ENCODE results near the gene IFNL4.

IFNL4 gene

GRCh38 chr19:39205449-39205764, 43.2 kb downstream of the IFNL4 start:
- in situ Hi-C loops (cut with HindIII; ENCODE audit: low pct_ligation_motif_present, low sequenced_read_pairs), result no loop called here
- no peaks in the 10 kb centered on the region for H3K36me3 ChIP-seq (replicated peaks)
- no peak for TF ChIP-seq CTCF (IDR thresholded peaks at IDR 0.05; ENCODE audit: low read depth, low read length, missing control alignments)
- DNase-seq, result no peak
- H3K27ac ChIP-seq, result no peak overlapping the region
- no peak overlapping the region for H3K4me3 ChIP-seq (ENCODE audit: low read depth, low read length)
- H3K27me3 ChIP-seq (replicated peaks), result peaks cover 23% of the 10 kb centered on the region

GRCh38 chr19:39203372-39204341, 45.0 kb downstream of the IFNL4 start, which contains the start of gene SYCN:
Gene SYCN (minus strand): TSS chr19:39204263. CDS start chr19:39204254, 9 bp downstream.
- no peak within 1 kb of the TSS for H3K4me3 ChIP-seq (ENCODE audit: low read depth, low read length)
- in situ Hi-C loops (cut with HindIII; ENCODE audit: low pct_ligation_motif_present, low sequenced_read_pairs), result no loop called here
- no peak for DNase-seq
- peaks cover 27% of the 10 kb centered on the region for H3K27me3 ChIP-seq (replicated peaks)
- no peaks in the 10 kb centered on the region for H3K36me3 ChIP-seq (replicated peaks)
- no peak within 1 kb of the TSS for H3K27ac ChIP-seq
- TF ChIP-seq CTCF (IDR thresholded peaks at IDR 0.05; ENCODE audit: low read depth, low read length, missing control alignments), result no peak

- DNase-seq, result no peak
- H3K27me3 ChIP-seq (replicated peaks), result peaks cover 30% of the 10 kb centered on the region
- TF ChIP-seq CTCF (IDR thresholded peaks at IDR 0.05; ENCODE audit: low read depth, low read length, missing control alignments), result no peak
- in situ Hi-C loops (cut with HindIII; ENCODE audit: low pct_ligation_motif_present, low sequenced_read_pairs), result no loop called here
- no peak overlapping the region for H3K27ac ChIP-seq
- H3K4me3 ChIP-seq (ENCODE audit: low read depth, low read length), result no peak overlapping the region
- H3K36me3 ChIP-seq (replicated peaks), result no peaks in the 10 kb centered on the region
Measured at GRCh38 chr19:39202998-39203355, 45.7 kb downstream of the IFNL4 start.

GRCh38 chr19:39200803-39201115, 47.9 kb downstream of the IFNL4 start:
- Histone ChIP-seq H3K27me3 (replicated peaks) (peaks cover 51% of the 10 kb centered on the region), H3K4me3 (ENCODE audit: low read depth, low read length) (no peak overlapping the region), H3K27ac (no peak overlapping the region), H3K36me3 (replicated peaks) (no peaks in the 10 kb centered on the region)
- in situ Hi-C loops (cut with HindIII; ENCODE audit: low pct_ligation_motif_present, low sequenced_read_pairs), result no loop called here
- no peak for DNase-seq
- TF ChIP-seq CTCF (IDR thresholded peaks at IDR 0.05; ENCODE audit: low read depth, low read length, missing control alignments), result no peak

- in situ Hi-C loops (cut with HindIII; ENCODE audit: low pct_ligation_motif_present, low sequenced_read_pairs), result no loop called here
- no peak for DNase-seq
- Histone ChIP-seq H3K27ac (no peak overlapping the region), H3K36me3 (replicated peaks) (no peaks in the 10 kb centered on the region), H3K4me3 (ENCODE audit: low read depth, low read length) (no peak overlapping the region), H3K27me3 (replicated peaks) (peaks cover 52% of the 10 kb centered on the region)
- no peak for TF ChIP-seq CTCF (IDR thresholded peaks at IDR 0.05; ENCODE audit: low read depth, low read length, missing control alignments)
Measured at GRCh38 chr19:39200066-39200802, 48.4 kb downstream of the IFNL4 start.

All from brain microvascular endothelial cell (primary cell).